Hematopoietic multipotent progenitor cell treated with erythropoietin and hydrocortisone succinate and interleukin-3 and kit ligand, for 15 days (in vitro differentiated cells): ENCODE measurements around the gene GNG10.
"Not testable (repeated sequence)": the region's sequence is repeated elsewhere in the genome, so short reads cannot be mapped to it uniquely, and the experiment has no call there.

Experiments
- DNase-seq: peaks from one replicate; pipeline ENCODE4 v3.0.0-alpha.2; 2015; ENCODE audit warnings: low spot score

The GNG10 gene

DNA sequence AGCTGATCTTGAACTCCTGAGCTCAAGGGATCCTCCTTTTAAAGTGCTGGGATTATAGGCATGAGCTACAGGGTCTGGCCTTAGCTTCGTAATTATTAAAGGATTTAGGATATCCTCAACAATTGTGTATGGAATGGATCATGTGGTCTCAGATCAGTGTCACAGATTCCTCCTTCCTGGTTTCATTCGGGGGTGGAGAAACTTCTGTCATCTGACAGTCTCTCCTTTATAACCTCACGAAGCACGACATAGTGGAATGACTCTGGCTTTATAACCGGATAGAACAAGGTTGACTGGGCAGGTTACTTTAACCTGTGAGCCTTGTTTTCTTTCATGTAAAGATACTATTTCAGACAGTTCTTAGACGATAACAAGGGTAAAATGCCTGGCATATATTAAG is 4.4 kb upstream of the GNG10 start:
- DNase-seq, result no peak

DNA sequence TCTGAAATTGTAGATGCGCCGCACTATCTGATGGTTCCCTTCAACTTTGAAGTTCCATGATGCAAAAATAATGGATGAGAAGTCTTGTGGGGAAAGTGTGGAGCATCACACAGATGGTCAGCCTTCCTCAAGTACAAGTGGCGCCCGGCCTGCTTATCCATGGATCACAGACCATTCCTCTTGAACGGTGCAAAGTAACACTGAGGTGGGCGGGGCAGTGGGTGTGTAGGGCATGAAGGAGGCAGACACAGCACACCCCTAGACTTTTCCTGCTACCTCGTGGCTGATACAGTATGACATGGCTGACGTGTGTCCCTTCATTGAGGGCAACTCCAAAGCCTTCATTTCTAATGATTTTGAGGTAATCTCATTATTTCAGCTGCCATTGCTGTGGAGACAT is 2.5 kb upstream of the GNG10 start:
- no peak for DNase-seq

DNA sequence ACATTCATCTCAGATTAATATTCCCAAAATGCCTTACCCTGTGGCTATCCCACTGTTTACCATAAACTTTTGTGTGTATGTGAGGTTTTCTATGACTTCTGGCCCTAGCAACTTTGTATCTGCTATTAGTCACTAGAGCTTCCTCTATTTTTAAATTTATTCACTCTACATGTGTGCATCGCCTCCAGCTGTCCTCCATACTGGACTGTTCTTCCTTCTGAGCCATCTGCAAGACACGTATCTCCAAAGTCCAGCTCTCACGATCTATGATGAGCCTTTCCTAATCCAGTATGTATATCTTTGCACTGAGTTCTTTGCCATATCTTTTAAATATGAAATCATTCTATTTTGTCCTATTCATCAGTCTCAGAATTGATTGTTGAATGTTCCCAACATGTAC is 1.7 kb upstream of the GNG10 start:
- no peak for DNase-seq

DNA sequence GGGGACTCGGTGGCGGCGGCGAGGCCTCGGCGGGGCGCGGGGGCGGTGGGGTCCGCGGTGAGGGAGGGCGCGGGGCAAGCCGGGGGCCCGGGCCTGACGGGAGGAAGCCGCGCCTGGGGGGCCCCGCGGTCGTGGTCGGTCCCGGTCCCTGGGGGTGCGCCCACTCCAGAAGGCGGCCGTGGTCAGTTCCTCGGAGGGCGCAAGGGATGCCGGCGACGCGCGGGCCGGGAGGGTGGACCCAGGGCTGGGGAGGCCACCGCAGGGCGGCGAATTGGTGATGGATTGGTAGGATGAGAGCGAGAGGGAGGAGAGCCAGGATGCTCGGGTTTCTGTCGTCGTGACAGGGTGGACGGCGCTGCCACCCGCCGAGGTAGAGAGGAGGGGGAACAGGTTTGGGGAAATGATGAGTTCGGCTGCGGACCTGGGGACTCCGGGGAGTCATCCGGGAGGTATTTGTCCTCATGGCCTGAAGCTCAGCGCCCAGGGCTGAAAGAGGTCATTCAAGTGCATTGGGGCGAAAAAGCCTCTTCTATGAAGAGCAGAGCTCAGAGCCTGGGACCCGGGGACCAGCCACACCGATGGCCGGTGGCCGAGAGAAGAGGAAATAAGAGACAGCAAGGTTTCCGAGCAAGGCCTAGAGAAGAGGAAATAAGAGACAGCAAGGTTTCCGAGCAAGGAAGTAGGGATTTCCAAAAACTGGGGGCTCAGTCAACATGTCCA is 557 bp downstream of the GNG10 start:
- DNase-seq, result no peak

DNA sequence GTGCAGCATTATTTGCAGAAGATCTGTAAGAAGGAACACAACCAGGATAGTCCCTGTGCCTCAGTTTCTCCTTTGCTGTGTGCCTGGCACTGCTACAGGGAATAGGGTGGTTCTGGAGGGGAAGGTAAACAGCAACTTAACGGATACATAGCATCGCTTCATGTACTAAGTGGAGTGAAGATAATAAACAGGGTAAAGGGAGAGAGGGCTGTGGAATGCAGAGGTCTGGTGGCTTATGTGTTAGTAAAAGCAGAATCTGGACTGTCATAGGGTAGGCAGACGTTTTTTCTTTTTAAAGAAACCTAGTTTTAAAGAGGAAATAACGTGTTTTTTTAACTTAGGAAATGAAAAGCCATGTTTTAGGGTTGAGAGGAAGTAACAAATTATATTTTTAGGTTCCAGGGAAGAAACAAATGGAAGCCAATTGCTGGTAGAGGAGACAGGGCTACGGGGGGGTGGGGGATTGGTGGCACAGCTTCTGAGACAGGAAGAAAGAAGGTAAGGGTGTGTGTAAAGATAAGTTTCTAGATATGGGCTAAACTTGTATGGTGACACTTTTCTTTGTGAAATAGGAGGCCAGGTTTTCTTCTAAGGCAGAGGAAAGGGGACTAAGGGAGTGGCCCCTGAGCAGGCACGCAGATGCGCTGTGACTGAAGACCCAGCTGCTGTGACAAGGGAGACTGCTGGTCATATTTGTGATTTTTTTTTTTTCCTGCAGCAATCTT is 1.3 kb downstream of the GNG10 start:
- DNase-seq, result no peak

DNA sequence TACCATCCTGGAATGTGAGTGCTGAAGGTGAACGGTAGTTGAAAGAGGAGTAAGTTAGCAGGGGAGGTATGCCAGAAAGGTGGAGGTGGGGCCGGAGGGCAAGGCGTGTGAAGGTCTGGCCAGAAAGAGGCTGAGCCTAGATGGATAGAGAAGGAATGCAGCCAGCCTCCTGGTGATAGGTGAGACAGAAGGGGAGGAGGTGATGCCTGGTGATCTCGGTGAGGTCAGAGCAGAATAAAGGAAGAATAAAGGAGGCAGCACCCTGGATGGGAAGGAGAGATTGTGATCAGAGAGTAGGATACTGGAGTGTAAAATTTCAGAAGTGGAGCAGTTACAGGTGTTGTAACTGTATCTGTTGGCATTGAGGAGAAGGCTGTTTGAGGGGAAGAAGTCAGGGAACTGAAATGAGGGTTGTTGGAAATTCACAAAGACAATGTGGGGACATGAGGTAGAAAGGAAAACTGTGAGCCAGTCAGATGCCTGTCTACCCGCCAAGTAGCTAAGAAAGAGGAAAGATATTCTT is 2.0 kb downstream of the GNG10 start:
- no peak for DNase-seq

DNA sequence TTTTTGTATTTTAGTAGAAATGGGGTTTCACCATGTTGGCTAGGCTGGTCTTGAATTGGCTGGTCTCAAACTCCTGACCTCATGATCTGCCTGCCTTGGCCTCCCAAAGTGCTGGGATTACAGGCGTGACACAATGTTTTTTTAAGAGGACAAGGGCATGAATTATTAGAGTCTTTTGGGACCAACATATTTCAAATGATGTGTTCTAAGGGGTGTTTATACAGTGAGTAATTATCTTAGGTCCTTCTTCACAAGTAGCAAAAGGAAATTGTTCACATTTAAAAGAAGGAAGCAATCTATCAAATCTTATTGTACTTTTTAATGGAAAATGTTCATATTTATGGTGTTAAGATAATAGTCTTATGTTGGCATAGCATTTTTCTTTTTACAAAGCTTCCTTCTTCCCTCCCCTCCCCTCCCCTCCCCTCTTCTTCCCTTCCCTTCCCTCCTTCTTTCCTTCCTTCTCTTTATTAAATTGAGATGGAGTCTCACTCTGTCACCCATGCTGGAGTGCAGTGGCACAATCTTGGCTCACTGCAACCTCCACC is 6.7 kb downstream of the GNG10 start:
- no peak for DNase-seq

DNA sequence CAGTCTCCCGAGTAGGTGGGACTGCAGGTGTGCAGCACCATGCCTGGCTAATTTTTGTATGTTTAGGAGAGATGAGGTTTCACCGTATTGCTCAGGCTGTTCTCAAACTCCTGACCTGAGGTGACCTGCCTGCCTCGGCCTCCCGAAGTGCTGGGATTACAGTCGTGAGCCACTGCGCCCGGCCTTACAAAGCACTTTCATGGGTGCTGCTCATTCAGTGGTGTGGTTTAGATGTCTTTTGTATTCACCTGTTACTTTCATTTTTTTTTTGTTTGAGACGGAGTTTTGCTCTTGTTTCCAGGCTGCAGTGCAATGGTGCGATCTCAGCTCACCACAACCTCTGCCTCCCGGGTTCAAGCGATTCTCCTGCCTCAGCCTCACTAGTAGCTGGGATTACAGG is 7.2 kb downstream of the GNG10 start:
- not testable (repeated sequence) for DNase-seq

DNA sequence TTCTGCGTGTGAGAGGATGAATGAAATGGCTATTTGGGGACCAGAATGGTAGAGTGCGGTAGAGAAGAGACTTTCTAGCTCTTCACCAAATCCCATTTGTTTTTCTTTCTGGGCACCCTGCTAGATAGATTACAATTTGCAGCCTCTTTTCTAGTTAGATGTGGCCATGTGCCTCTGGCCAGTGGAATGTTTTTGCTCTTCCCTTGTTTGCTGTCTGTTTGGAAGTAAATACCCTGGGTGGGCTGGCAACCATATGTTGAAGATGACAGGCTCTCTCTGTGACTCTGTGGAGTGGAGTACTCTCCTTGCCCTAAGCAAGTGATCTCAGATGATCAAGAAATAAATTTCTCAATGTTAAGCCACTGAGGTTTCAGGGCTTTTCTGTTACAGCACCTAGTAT is 12.9 kb downstream of the GNG10 start:
- DNase-seq, result no peak

DNA sequence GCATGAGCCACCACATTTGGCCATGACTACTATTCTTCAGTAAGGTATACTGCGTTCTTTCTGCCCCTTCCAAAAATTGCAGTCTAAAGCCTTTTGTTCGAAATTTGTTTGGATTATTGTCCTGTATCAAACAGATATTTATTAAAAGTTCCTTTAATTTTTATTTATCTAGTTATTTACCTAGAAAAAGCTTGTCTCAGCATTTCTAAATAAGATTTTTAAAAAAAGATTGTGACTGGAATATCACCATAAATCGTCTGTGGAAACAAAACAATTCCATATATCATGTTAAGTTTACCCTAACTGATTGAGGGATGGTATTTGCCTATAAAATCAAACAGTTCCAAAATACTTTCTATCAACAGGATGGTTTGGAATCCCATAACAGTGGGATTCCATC is 14.7 kb downstream of the GNG10 start:
- no peak for DNase-seq

DNA sequence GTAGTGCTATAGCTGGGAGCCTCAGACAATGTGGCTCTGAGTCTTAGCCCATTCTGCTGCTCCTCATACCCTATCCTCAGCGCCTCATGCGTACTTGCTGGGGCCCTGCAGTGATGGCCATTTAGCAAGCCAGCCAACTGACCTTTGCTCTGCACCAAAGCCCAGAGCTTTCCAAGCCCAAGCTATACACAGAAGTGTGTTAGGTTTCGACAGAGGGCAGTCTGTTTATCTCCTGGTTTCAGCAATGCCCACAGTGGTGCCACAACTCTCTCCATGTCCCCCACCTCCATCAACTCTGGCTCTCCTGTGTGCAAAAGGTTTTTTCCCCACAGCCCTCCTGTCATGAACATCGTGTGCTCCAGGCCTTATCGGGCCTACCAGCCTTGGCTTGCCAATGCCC is 16.9 kb downstream of the GNG10 start:
- no peak for DNase-seq

DNA sequence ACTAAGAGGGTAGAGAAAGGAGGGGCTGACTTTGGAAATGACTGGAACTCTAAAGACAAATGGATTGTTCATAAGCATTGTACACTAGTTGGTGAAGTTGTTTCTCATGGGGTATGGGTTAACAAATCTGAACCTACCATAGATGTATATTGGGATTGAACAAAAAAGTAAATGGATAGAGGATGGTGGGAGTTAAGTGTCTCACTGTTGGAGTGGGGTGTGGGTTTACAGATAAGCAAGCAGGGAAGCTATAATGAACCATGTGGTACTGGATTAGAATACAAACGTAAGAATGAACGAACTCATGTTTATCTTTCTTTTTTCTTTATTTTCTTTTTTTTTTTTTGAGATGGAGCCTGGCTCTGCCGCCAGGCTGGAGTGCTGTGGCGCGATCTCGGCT is 17.8 kb downstream of the GNG10 start:
- no peak for DNase-seq

DNA sequence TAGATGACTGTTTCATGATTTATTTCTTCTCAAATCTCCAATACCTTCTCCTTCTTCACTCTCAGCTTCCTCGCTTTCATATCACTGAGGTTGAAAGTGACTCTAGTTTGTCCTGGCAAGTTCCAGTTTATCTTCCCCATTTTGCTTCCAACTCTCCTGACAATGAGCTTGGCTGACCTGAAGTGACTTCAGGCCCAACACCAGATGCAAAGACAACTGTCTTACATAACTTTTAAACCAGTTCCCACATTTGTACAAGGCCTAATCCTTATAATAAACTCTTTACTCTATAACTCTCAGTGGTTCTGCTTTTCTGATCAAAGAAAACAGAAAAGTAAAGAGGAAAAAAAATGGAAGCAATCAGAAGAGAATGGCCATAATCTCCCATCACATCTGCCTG is 22.0 kb downstream of the GNG10 start:
- DNase-seq, result no peak

DNA sequence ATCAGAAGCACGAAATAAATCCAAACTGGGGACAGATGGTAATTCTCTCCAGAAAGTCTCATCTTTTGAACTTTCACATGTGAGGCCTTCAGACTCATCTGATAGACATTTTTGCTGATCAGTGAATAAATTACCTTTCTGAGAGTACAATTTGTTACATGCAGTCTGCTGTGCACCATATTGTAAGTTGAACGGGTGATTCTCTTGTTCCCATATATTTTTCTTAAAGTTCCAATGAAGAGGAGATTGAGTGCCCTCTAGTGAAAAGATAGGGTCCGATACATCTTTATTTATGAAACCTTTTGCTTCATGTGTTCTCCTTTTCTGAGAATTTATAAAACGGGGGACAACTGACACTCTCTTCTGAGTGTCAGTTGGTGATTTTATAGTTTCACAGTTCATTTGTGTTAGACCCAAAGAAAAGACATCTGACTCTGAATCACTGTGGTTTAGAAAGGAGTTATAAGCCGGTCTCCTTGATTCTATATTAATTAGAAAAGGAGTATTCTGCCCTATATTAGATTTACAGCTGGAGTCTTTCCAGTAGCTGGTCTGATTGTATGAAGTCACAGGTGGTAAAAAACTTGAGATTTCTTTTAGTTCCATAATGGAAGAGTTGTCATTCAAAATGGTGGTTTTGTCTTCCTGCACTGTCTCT is 30.4 kb downstream of the GNG10 start:
- DNase-seq, result peak; percentile 11

DNA sequence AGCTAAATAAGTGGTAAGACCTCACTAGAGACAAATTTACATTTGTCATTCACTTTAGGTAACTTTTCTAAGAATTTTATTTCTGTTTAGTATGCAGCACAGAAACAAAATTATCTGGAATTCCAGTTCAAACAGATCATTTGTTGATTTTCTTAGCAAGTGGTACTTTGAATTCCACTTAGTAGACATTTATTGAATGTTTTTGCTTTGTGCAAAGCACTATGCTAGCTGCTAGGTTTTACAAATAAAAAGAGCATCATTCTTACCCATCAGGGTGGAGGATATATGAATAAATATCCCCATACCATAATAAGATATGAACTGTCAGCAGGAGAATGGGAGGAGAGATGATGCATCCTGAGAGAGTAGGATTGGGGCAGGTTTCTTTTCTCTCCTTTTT is 35.4 kb downstream of the GNG10 start:
- DNase-seq, result no peak

DNA sequence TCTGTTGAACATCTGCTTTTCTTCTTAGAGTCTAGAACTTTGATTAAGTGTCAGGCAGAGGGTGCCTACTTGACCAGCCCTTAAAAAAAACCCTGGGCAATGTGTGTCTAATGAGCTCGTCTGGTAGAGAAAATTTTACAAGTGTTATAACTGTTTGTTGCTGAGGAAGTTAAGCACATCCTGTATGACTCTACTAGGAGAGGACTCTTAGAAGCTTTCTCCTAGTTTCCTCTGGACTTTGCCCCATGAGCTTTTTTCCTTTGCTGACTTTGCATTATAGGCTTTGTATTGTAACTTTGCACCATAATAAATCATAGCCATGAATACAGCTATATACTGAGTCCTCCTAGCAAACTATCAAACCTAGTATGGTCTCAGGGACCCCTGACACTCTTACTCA is 39.4 kb downstream of the GNG10 start:
- no peak for DNase-seq

DNA sequence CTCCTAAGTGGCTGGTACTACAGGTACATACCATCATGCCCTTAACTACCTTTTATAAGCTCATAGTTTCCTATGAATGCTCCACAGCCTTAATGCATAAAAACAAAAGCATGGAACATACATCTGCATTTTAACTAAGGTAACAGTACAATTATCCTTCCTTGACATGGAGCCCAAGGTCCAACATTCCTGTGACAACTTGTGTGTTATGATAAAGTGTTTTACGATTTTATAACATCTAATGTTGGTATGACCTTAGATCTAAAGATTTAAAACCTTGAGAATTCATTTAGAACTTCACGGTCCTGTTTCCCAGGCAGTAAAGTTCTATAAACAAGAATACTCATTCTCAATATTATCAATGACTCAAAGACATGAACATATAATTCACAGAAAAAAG is 43.1 kb downstream of the GNG10 start:
- no peak for DNase-seq

DNA sequence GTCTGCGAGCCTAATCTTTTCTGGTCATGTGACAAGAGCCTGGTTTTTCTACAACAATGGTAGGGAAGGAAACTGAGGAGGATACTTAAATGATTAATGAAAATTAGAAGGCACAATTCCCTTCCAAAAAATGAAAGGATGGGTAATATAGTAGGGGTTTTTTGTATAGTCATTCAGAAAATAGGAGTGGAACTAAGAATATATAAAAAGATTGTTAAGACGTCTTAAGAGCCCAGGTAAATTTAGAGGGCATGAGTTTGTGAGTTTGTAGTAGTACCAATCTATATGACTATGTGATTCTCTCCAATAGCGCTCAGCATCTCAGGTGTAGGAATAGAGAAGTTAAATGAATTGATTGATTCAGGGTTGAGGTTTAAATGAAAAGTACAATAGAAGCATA is 50.1 kb downstream of the GNG10 start:
- DNase-seq, result no peak

DNA sequence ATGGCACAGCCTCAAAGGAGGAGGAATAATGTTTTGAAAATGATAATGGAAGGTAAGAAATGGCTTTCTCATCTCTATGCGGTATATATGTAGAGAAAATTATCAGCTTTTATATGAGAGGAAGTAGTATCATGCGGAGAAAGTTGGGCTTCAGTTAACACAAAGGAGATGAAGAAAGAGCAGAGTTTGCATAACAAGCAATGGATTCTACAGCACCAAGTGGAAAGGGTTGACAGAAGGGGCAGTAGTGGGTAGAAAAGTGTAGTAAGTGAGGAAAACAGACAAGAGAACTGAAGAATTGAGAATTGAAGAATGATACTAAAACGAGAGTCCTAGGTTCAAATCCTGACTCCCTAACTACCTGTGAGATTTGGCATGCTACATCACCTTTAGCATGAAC is 51.0 kb downstream of the GNG10 start:
- DNase-seq, result no peak

DNA sequence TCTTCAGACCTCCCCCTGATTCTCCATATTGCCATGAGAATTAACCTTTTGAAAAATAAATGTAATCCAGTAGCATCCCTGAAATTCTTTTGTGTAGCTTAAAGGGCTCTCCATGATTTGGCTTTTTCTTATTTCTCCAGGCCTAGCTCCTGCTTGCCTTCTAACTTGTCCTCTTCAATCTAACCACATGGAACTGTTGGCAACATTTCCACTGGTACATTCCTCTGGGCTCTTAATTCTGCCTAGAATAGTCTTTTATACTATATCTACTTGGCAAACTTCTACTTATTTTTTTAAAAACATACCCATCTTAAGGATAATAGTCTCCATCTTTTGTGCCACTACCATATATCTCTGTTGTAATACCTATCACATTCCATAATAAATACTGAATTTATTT is 54.1 kb downstream of the GNG10 start:
- no peak for DNase-seq

DNA sequence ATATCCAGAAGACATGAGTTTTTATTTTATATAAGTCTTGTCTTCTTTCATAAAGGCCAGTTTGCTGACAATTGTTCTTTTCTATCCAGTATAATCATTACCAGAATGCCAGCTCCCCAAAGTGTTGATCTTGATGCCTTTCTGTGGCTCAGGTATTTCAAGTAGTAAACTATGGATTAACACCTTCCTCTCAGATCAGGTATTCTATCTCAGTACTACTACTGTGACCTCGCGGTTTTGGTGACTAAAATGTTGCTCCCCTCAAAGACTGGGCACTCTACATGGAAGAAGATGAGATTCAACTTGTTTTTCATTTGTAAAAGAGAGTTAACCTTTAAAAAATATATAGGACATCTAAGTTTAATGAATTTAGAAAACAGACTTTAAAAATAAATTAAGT is 58.1 kb downstream of the GNG10 start:
- no peak for DNase-seq
